ENCODE results near the gene UGGT2. TPM values are rescaled to one million over a fixed set of nuclear protein-coding genes. Genes with fewer than 3 reads are reported as not detected.
A peak's percentile ranks its signal among the peaks of the same experiment; 100 is the strongest.
"Not testable (repeated sequence)": the region's sequence is repeated elsewhere in the genome, so short reads cannot be mapped to it uniquely, and the experiment has no call there.

UGGT2 gene
- total and polyA plus RNA-seq, 9 of the 15 experiments (the other 6 are each of a cell fraction or from before 2014, with no cell fraction given), result 3.5 to 24.5 (median 18.3) TPM

- H3K79me2 ChIP-seq (ENCODE audit: control insufficient read depth, insufficient read depth, low read length), result no peaks in the 10 kb centered on the region
- in situ Hi-C loops (cut with MboI), result no loop called here
- no peak overlapping the region for H2AFZ ChIP-seq (ENCODE audit: low read depth, low read length)
- no peak overlapping the region for H3K9ac ChIP-seq (ENCODE audit: insufficient read depth in 1 of 2, low read depth in 2 of 2, low read length in 2 of 2)
- H3K36me3 ChIP-seq (ENCODE audit: control insufficient read depth, insufficient read depth, low read length), result peaks cover 28% of the 10 kb centered on the region; the same call in 2 of the 3 replicates
- FAIRE-seq (no peak), ATAC-seq (no peak), DNase-seq (ENCODE audit: extremely low read depth in 1 of 4, low spot score in 3 of 4) (no peak)
- no peak overlapping the region for H3K4me2 ChIP-seq (ENCODE audit: insufficient read depth, low read length)
- no peak overlapping the region for H3K27ac ChIP-seq (ENCODE audit: extremely low read depth, low read depth, low read length)
- peak; percentile 64 for TF ChIP-seq POLR2G (IDR thresholded peaks at IDR 0.05; ENCODE audit: low read depth, low read length)
- no peak for TF ChIP-seq ETS2 (tag; IDR thresholded peaks at IDR 0.05; ENCODE audit: borderline replicate concordance, poor library complexity, severe bottlenecking)
- CTCF ChIA-PET (ENCODE audit: low intra/inter-chr PET ratio), result no interaction called here
- H4K20me1 ChIP-seq (replicated peaks; ENCODE audit: control insufficient read depth, insufficient read depth, low read length), result no peaks in the 10 kb centered on the region
- intact Hi-C loops (cut with micrococcal nuclease), result no loop called here
- WGBS (ENCODE audit: insufficient coverage, low coverage, missing lambda C conversion rate), result 96% methylated on average over 8 of the region's 44 CpGs
- POLR2A ChIA-PET, result no interaction called here
- no peaks in the 10 kb centered on the region for H3K9me1 ChIP-seq (ENCODE audit: control insufficient read depth, insufficient read depth, low read length)
- H3K4me1 ChIP-seq (replicated peaks in 1 of 2; ENCODE audit: control insufficient read depth in 2 of 2, insufficient read depth in 2 of 2, low read length in 2 of 2), result no peaks in the 10 kb centered on the region
- no peaks in the 10 kb centered on the region for H3K27me3 ChIP-seq (ENCODE audit: control insufficient read depth in 2 of 2, insufficient read depth in 2 of 2, low read length in 2 of 2)
- no peak overlapping the region for H3K4me3 ChIP-seq
- no peaks in the 10 kb centered on the region for H3K9me3 ChIP-seq (replicated peaks; ENCODE audit: control insufficient read depth, insufficient read depth, low read depth, low read length)
- BruUV-seq (replicated peaks), result no TSS peak
Observed at GRCh38 chr13:95931300-95932025, 121.7 kb downstream of the UGGT2 start.

- WGBS (ENCODE audit: insufficient coverage, low coverage, missing lambda C conversion rate), result 97% methylated on average over 3 of the region's 3 CpGs
- intact Hi-C loops (cut with micrococcal nuclease), result no loop called here
- Histone ChIP-seq H3K4me3 (no peak overlapping the region), H3K4me2 (ENCODE audit: insufficient read depth, low read length) (no peak overlapping the region), H3K27me3 (ENCODE audit: control insufficient read depth in 2 of 2, insufficient read depth in 2 of 2, low read length in 2 of 2) (no peaks in the 10 kb centered on the region), H3K79me2 (ENCODE audit: control insufficient read depth, insufficient read depth, low read length) (no peaks in the 10 kb centered on the region), H3K4me1 (replicated peaks in 1 of 2; ENCODE audit: control insufficient read depth in 2 of 2, insufficient read depth in 2 of 2, low read length in 2 of 2) (no peaks in the 10 kb centered on the region), H3K9me3 (replicated peaks; ENCODE audit: control insufficient read depth, insufficient read depth, low read depth, low read length) (no peaks in the 10 kb centered on the region), H2AFZ (ENCODE audit: low read depth, low read length) (no peak overlapping the region), H3K9me1 (ENCODE audit: control insufficient read depth, insufficient read depth, low read length) (no peaks in the 10 kb centered on the region), H3K9ac (ENCODE audit: insufficient read depth in 1 of 2, low read depth in 2 of 2, low read length in 2 of 2) (no peak overlapping the region), H3K27ac (ENCODE audit: extremely low read depth, low read depth, low read length) (no peak overlapping the region), H3K36me3 (ENCODE audit: control insufficient read depth, insufficient read depth, low read length) (peaks cover 16% of the 10 kb centered on the region), H4K20me1 (replicated peaks; ENCODE audit: control insufficient read depth, insufficient read depth, low read length) (no peaks in the 10 kb centered on the region)
- ChIA-PET POLR2A (no interaction called here), CTCF (ENCODE audit: low intra/inter-chr PET ratio) (no interaction called here)
- in situ Hi-C loops (cut with MboI), result no loop called here
- BruUV-seq (replicated peaks), result no TSS peak
- no peak for DNase-seq (ENCODE audit: extremely low read depth in 1 of 4, low spot score in 3 of 4)
- no peak for ATAC-seq
- peak; percentile 76 for TF ChIP-seq ZNF146 (CRISPR knock-in tag; IDR thresholded peaks at IDR 0.05; ENCODE audit: unreplicated experiment)
- no peak for TF ChIP-seq FOXJ2 (tag; IDR thresholded peaks at IDR 0.05)
- no peak for FAIRE-seq
Observed at GRCh38 chr13:95929430-95929829, 123.8 kb downstream of the UGGT2 start.

- H3K36me3 ChIP-seq (ENCODE audit: control insufficient read depth, insufficient read depth, low read length), result peaks cover 12% of the 10 kb centered on the region; the same call in 2 of the 3 replicates
- intact Hi-C loops (cut with micrococcal nuclease); FAIRE-seq; H3K9me3 ChIP-seq (replicated peaks; ENCODE audit: control insufficient read depth, insufficient read depth, low read depth, low read length); H3K4me2 ChIP-seq (ENCODE audit: insufficient read depth, low read length); H2AFZ ChIP-seq (ENCODE audit: low read depth, low read length); ATAC-seq; H3K9ac ChIP-seq (ENCODE audit: insufficient read depth in 1 of 2, low read depth in 2 of 2, low read length in 2 of 2); H3K9me1 ChIP-seq (ENCODE audit: control insufficient read depth, insufficient read depth, low read length); H4K20me1 ChIP-seq (replicated peaks; ENCODE audit: control insufficient read depth, insufficient read depth, low read length); H3K27ac ChIP-seq (ENCODE audit: extremely low read depth, low read depth, low read length); H3K79me2 ChIP-seq (ENCODE audit: control insufficient read depth, insufficient read depth, low read length); CTCF ChIA-PET (ENCODE audit: low intra/inter-chr PET ratio); BruUV-seq (replicated peaks); DNase-seq (ENCODE audit: extremely low read depth in 1 of 4, low spot score in 3 of 4); in situ Hi-C loops (cut with MboI); POLR2A ChIA-PET; H3K27me3 ChIP-seq (ENCODE audit: control insufficient read depth in 2 of 2, insufficient read depth in 2 of 2, low read length in 2 of 2); H3K4me3 ChIP-seq; H3K4me1 ChIP-seq (replicated peaks in 1 of 2; ENCODE audit: control insufficient read depth in 2 of 2, insufficient read depth in 2 of 2, low read length in 2 of 2): not testable (repeated sequence)
- 71% methylated on average over 6 of the region's 36 CpGs for WGBS (ENCODE audit: insufficient coverage, low coverage, missing lambda C conversion rate)
Observed at GRCh38 chr13:95928367-95928906, 124.8 kb downstream of the UGGT2 start.
